HG03108 (cell line): ENCODE data around the gene TEX19.
"Not testable (repeated sequence)": the region's sequence is repeated elsewhere in the genome, so short reads cannot be mapped to it uniquely, and the experiment has no call there.

Experiments used
- ATAC-seq: cut with Tn5 transposase; IDR thresholded peaks from one replicate; pipeline ENCODE4 v1.9.1; 2021; ENCODE audit warnings: moderate library complexity; ENCODE audit not compliant: unreplicated experiment

The TEX19 gene

DNA sequence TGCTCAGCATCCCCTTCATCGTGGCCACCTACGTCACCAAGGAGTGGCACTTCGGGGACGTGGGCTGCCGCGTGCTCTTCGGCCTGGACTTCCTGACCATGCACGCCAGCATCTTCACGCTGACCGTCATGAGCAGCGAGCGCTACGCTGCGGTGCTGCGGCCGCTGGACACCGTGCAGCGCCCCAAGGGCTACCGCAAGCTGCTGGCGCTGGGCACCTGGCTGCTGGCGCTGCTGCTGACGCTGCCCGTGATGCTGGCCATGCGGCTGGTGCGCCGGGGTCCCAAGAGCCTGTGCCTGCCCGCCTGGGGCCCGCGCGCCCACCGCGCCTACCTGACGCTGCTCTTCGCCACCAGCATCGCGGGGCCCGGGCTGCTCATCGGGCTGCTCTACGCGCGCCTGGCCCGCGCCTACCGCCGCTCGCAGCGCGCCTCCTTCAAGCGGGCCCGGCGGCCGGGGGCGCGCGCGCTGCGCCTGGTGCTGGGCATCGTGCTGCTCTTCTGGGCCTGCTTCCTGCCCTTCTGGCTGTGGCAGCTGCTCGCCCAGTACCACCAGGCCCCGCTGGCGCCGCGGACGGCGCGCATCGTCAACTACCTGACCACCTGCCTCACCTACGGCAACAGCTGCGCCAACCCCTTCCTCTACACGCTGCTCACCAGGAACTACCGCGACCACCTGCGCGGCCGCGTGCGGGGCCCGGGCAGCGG, 15.7 kb downstream of the TEX19 start:
- ATAC-seq: no peak

DNA sequence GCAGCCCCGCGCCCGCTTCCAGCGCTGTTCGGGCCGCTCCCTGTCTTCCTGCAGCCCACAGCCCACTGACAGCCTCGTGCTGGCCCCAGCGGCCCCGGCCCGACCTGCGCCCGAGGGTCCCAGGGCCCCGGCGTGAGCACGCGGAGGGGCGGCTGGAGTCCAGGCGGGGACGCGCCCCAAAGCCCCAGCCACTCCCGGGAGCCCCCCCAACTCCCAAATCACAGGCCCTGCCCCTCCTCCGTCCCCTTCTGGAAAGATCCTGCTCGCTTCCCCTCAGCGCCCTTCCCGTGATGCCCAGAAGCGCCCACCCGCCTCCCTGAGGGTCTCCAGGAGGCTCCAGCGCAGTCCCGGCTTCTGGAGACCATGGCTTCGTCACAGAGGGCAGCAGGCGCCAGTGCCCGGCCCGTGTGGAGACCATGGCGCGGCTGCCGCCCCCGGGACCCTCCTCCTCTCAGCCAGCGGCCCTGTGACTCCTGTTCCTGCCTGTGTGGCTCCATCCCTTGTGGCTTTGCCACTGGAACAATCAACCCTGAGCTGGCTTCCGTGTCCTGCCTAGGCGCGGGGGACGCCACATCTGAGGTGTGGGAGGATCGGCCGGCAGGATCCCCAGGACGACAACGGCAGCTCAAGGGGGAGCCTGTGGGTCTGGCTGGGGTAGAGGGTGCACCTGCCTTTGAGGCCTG, 16.5 kb downstream of the TEX19 start:
- ATAC-seq: no peak

GRCh38 chr17:82376042-82376730, 17.1 kb downstream of the TEX19 start:
- ATAC-seq: no peak

DNA sequence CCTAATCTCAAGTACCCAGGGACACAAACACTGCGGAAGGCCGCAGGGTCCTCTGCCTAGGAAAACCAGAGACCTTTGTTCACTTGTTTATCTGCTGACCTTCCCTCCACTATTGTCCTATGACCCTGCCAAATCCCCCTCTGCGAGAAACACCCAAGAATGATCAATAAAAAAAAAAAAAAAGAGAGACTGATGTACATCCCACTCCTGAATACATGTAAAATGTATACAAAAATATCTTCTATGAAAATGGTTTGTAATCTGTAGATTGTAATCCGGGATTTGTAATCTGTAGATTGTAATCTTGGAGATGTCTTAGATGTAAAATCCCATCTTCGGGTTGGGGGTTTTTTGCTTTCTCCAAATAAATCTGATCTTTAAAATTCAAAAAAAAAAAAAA, 18.2 kb downstream of the TEX19 start:
- not testable (repeated sequence) for ATAC-seq

DNA sequence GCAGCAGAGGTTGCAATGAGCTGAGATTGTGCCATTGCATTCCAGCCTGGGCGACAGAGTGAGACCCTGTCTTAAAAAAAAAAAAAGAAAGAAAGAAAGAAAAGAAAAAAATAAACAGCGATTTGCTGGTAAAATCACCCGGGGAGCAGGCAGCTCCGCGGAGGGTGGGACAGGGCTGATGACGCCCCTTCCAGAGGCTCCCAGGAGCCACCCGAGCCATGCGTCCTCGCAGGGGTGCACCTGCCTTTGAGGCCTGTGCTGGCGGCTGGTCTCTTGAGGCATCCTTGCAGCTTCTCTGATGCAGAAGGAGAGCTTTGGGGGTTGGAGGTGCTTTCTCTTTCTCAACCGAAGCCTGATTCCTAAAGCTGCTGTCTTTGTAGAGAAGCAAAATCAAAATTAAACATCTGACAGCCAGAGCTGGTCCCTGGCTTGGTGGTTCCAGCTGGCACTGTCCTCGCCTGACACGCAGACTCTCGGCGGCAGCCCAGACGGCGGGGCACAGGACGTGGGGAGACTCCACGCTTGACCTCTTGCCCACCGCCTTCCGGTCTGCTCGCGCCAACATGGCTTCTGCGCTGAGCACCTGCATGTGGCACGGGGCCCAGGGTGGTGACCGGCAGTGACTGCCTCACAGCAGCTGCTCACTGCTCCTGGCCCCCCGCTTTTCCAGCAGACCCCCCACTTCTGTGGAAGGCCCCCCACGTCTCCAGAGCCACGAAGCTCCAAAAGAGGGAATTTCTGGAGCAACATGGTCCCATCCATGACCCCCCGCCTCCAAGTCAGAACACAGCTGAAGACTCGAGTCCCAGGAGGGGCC, 19.1 kb downstream of the TEX19 start:
- ATAC-seq: no peak

DNA sequence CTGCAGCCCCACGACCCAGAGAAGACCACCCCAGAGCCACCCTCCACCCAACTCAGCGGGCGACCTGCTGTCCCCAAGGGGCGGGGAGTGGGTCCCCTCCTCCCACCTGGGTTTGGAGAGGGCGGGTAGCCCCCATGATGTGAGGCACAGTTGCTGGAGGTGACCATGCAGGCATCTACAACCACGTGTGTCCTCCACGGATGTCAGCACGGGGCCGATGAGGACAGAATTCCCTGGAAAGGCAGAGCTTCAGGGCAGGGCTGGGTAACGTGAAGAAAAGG, 19.6 kb downstream of the TEX19 start:
- no peak for ATAC-seq

DNA sequence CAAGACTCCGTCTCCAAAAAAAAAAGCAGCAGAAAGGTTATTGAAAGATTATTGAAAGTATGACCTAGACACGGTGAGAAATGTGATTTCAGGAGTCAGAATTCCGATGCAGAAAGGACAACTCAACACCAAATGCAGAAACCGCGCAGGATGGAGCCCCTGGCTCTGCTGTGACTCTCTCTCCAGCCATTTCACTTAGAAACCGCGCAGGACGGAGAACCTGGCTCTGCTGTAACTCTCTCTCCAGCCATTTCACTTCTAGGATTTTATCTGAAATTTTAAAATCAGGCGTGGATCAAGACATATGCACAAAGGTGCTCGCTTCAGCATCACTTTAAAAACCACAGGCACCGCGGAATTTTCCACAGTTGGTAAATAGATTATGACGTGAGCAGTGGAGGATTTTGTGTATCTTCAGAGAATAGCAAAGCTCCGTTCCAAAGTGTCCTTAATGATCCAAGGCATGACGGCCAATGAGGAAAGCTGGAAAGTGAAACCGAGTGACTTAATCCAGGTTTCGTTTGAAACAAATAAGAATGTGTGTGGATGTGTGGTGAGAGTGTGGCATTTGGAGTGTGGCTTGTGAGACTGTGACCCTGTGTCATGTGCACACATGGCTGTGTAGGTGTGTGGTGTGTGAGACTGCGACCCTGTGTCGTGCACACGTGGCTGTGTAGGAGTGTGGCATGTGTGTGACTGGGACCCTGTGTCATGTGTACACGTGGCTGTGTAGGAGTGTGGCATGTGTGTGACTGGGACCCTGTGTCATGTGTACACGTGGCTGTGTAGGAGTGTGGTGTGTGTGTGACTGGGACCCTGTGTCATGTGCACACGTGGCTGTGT, 22.0 kb downstream of the TEX19 start:
- ATAC-seq: no peak

DNA sequence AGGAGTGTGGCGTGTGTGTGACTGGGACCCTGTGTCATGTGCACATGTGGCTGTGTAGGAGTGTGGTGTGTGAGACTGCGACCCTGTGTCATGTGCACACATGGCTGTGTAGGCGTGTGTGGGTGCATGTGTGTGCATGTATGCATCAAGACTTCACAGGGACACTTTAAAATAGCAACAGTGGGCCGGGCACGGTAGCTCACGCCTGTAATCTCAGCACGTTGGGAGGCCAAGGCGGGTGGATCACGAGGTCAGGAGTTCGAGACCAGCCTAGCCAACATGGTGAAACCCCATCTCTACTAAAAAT, 22.6 kb downstream of the TEX19 start:
- not testable (repeated sequence) for ATAC-seq

GRCh38 chr17:82382220-82382932, 23.3 kb downstream of the TEX19 start:
- not testable (repeated sequence) for ATAC-seq

GRCh38 chr17:82382933-82383255, 23.8 kb downstream of the TEX19 start:
- ATAC-seq: no peak

DNA sequence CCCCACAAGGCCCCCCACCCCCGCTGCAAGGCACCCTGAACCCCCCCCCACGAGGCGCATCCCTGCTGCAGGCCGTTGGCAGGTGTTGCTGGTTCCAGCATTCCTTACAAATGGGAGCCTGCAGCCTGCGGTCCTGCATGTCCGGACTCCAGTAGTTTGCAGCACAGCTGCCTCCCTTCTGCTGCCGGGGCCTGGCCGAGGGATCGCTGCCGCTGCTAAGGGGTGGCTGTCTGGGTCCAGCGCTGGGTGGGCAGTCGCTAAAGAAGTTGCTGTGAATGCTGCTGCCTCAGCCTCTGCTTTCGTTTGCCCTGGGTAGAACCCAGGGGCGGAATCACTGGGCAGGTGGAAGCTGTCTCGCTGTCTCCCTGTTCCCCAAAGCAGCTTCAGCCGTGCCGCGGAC, 24.4 kb downstream of the TEX19 start:
- no peak for ATAC-seq

- no peak for ATAC-seq
Observed at GRCh38 chr17:82384051-82384729, 25.1 kb downstream of the TEX19 start.

DNA sequence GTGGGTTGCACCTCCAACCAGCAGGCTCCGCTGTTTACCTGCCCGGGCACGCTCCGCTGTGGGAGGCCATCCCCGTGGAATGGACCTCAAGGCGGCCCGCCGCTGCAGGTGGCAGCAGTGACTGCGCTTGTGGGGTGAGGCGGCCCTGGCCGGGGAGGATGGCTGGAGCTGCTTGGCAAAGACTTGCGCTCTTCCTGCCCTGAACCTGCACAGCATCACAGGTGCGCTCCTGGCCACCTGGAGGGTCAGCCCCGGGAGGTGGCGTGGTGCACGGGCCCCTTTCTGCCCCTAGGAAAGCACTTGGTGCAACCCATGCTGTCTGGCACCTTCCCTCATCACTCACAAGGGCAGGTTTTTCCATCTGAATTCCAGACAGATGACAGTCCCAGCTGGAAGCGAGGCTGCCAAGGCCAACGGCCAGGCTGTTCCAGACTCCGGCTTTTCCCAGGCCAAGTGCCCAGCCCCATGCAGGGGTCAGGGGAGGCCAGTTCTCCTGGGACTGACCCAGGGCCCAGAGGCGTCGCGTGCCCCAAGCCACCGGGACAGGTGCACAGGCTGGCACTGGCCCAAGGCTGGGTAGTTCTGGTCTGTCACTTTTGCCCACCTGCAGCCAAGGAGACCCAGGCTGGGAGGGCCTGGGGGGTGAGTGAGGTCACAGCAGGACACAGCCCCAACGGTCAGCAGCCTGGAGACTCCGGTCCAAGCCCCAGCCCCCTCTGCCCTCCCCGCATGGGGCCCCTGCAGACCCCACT, 25.9 kb downstream of the TEX19 start:
- ATAC-seq: no peak

- no peak for ATAC-seq
Observed at GRCh38 chr17:82385559-82386254, 26.7 kb downstream of the TEX19 start.

DNA sequence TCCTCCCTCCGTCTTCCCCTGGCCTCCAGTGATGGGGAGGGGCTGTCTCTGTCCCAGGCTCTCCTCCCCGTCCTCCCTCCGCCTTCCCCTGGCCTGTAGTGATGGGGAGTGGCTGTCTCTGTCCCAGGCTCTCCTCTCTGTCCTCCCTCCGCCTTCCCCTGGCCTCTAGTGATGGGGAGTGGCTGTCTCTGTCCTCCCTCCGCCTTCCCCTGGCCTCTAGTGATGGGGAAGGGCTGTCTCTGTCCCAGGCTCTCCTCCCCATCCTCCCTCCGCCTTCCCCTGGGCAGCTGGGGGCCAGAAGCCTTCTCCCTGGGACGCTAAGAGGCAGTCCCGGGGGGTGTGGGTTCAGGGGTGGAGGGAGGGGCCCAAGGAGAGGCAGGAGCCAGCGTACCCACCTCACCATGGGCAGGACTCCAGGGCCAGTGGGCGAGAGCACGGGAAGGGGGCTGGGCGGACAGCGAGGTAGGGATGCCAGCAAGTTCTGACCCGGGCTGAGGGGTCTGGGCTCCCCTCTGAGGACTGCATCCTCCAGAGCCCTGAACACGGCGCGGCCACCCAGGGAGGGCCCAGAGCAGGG, 27.3 kb downstream of the TEX19 start:
- ATAC-seq: no peak

GRCh38 chr17:82386881-82387704, 28.0 kb downstream of the TEX19 start:
- no peak for ATAC-seq

GRCh38 chr17:82387705-82388106, 28.7 kb downstream of the TEX19 start:
- no peak for ATAC-seq
